Left ventricle myocardium inferior (tissue), 1 donor: ENCODE results near the gene SLC27A4. TPM values are rescaled to one million over a fixed set of nuclear protein-coding genes. Genes with fewer than 3 reads are reported as not detected.

ENCODE experiments used
- DNase-seq: peaks from one replicate; pipeline ENCODE4 v3.0.0-alpha.2; 2020
- H3K27ac ChIP-seq: fragments of 200-600 bp; replicated peaks from 2 replicates; pipeline ENCODE4 v1.8.0; 2021
- H3K27me3 ChIP-seq: fragments of 200-600 bp; 2 replicates; pipeline ENCODE4 v1.8.0; 2021; ENCODE audit warnings: low read depth
- H3K36me3 ChIP-seq: fragments of 200-600 bp; 2 replicates; pipeline ENCODE4 v1.8.0; 2021
- H3K4me1 ChIP-seq: fragments of 200-600 bp; 2 replicates; pipeline ENCODE4 v1.8.0; 2021
- H3K4me3 ChIP-seq: fragments of 200-600 bp; 2 replicates; pipeline ENCODE4 v1.8.0; 2021; ENCODE audit warnings: mild to moderate bottlenecking, moderate library complexity
- H3K9me3 ChIP-seq: fragments of 200-600 bp; replicated peaks from 2 replicates; pipeline ENCODE4 v1.8.0; 2021
- CTCF ChIP-seq: fragments of 200-600 bp; IDR thresholded peaks from 2 replicates; pipeline ENCODE4 v1.8.0; 2021; ENCODE audit warnings: antibody characterized with exemption, mild to moderate bottlenecking, borderline replicate concordance
- intact Hi-C: fragments of 100-400 bp; cut with micrococcal nuclease; formaldehyde crosslinking; loops from one replicate; pipeline ENCODE4 v1.11.0; 2022
- total RNA-seq: library from RNA; stranded (reverse); fragmentation: NEBNext Ultra II Directional; extraction: Animal tissue kit (Norgen Biotek cat#: 25700); gene quantifications from one replicate; pipeline ENCODE4 v1.2.1, GENCODE V29; 2021
- donor health status: DM: no; HTN: yes; CAD: no; lungs with severe emphysema.

SLC27A4 gene
- total RNA-seq, 1 donor from 2014 or later: 18.8 TPM

- peak overlapping the region; percentile 68 for H3K4me3 ChIP-seq
- no peak for TF ChIP-seq CTCF
- intact Hi-C loops: loop anchor here (5.0 kb wide), 1 partner anchor 41 kb away; no protein-coding TSS in a partner anchor
- H3K36me3 ChIP-seq: peaks cover 7% of the 10 kb centered on the region
- DNase-seq: no peak
- H3K4me1 ChIP-seq: peaks cover 31% of the 10 kb centered on the region
- H3K9me3 ChIP-seq: no peaks in the 10 kb centered on the region
- no peaks in the 10 kb centered on the region for H3K27me3 ChIP-seq
- H3K27ac ChIP-seq: peak overlapping the region; percentile 86
These were observed 21.1 kb downstream of the SLC27A4 start for GRCh38 chr9:128361296-128361985.

GRCh38 chr9:128361986-128362646 lies 21.8 kb downstream of the SLC27A4 start:
- intact Hi-C loops: loop anchor here (5.0 kb wide), 1 partner anchor 40 kb away; no protein-coding TSS in a partner anchor
- TF ChIP-seq CTCF: peak; percentile 96
- peak overlapping the region; percentile 68 for H3K4me3 ChIP-seq

GRCh38 chr9:128362774-128363173 lies 22.4 kb downstream of the SLC27A4 start:
- H3K27ac ChIP-seq: peak overlapping the region; percentile 86
- DNase-seq: no peak

More at GRCh38 chr9:128361986-128362646, 21.8 kb downstream of the SLC27A4 start:
- Histone ChIP-seq H3K36me3 (peaks cover 4% of the 10 kb centered on the region), H3K4me1 (peaks cover 31% of the 10 kb centered on the region), H3K27me3 (no peaks in the 10 kb centered on the region), H3K9me3 (no peaks in the 10 kb centered on the region), H3K27ac (peak overlapping the region; percentile 86)
- DNase-seq: peak; percentile 79

GRCh38 chr9:128365525-128365924 lies 25.2 kb downstream of the SLC27A4 start:
- Histone ChIP-seq H3K27ac (peak overlapping the region; percentile 82), H3K4me1 (peaks cover 33% of the 10 kb centered on the region), H3K27me3 (no peaks in the 10 kb centered on the region), H3K36me3 (no peaks in the 10 kb centered on the region), H3K4me3 (peak overlapping the region; percentile 58), H3K9me3 (no peaks in the 10 kb centered on the region)
- DNase-seq: no peak
- no peak for TF ChIP-seq CTCF
- intact Hi-C loops: no loop called here

More at GRCh38 chr9:128362774-128363173, 22.4 kb downstream of the SLC27A4 start:
- Histone ChIP-seq H3K4me1 (peaks cover 28% of the 10 kb centered on the region), H3K27me3 (no peaks in the 10 kb centered on the region), H3K9me3 (no peaks in the 10 kb centered on the region), H3K36me3 (no peaks in the 10 kb centered on the region), H3K4me3 (no peak overlapping the region)
- TF ChIP-seq CTCF: no peak
- intact Hi-C loops: loop anchor here (5.0 kb wide), 1 partner anchor 40 kb away; no protein-coding TSS in a partner anchor

- H3K36me3 ChIP-seq: no peaks in the 10 kb centered on the region
- intact Hi-C loops: no loop called here
- H3K4me1 ChIP-seq: peaks cover 46% of the 10 kb centered on the region
These were observed 28.8 kb downstream of the SLC27A4 start for GRCh38 chr9:128369024-128369706.

More at GRCh38 chr9:128369024-128369706, 28.8 kb downstream of the SLC27A4 start:
- no peak for DNase-seq
- no peak overlapping the region for H3K4me3 ChIP-seq
- no peak for TF ChIP-seq CTCF
- H3K27ac ChIP-seq: no peak overlapping the region
- no peaks in the 10 kb centered on the region for H3K27me3 ChIP-seq
- no peaks in the 10 kb centered on the region for H3K9me3 ChIP-seq
